Measurements from ENCODE around the gene PLP1.

Gene PLP1

DNA sequence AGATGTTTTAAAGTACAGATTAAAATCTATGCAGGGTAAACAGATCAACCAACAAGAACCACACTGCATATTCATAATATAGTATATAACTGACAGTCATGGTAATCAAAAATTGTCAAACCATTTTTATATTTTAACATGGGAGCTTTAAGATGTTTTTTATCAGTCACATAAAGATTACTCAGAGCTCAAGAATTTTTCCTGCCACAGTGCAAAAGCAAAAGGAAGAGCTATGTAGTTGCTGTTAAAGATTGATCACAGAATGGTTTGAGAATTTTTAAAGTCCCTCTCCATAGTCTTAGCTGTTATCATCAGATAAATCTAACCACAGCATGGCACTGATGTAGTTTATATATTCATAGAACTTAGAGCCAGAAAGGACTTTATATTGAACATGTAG, 47.0 kb downstream of the PLP1 start:
- TF ChIP-seq, protein P1, sequence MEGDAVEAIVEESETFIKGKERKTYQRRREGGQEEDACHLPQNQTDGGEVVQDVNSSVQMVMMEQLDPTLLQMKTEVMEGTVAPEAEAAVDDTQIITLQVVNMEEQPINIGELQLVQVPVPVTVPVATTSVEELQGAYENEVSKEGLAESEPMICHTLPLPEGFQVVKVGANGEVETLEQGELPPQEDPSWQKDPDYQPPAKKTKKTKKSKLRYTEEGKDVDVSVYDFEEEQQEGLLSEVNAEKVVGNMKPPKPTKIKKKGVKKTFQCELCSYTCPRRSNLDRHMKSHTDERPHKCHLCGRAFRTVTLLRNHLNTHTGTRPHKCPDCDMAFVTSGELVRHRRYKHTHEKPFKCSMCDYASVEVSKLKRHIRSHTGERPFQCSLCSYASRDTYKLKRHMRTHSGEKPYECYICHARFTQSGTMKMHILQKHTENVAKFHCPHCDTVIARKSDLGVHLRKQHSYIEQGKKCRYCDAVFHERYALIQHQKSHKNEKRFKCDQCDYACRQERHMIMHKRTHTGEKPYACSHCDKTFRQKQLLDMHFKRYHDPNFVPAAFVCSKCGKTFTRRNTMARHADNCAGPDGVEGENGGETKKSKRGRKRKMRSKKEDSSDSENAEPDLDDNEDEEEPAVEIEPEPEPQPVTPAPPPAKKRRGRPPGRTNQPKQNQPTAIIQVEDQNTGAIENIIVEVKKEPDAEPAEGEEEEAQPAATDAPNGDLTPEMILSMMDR (IDR thresholded peaks at IDR 0.05; ENCODE audit: low read depth, low read length, missing control alignments), result no peak
- H3K27me3 ChIP-seq (replicated peaks), result no peaks in the 10 kb centered on the region
- in situ Hi-C loops (cut with HindIII; ENCODE audit: low pct_ligation_motif_present, low sequenced_read_pairs), result no loop called here
- DNase-seq, result no peak
- H3K36me3 ChIP-seq (replicated peaks), result no peaks in the 10 kb centered on the region
- no peak overlapping the region for H3K27ac ChIP-seq
- H3K4me3 ChIP-seq (ENCODE audit: low read depth, low read length), result no peak overlapping the region

DNA sequence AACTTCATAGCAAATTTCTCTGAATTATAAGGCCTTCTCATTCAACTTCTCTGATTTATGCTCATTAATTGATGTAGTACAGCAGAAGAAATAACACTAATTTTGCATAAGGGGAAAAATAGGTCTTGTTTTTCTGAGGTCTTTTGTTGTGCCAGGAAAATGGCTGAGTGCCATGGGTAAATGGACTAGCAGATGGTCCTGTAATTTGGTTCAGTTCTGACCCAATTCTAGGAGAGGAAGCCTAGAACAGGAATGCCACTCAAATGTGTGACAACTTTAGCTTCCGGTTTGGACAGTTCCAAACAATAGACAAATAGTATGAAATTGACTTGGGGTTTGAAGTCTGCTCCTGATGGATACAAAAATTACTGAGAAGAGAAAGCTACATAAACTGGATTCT, 49.2 kb downstream of the PLP1 start:
- in situ Hi-C loops (cut with HindIII; ENCODE audit: low pct_ligation_motif_present, low sequenced_read_pairs), result no loop called here
- H3K27me3 ChIP-seq (replicated peaks), result no peaks in the 10 kb centered on the region
- no peak for DNase-seq
- no peak overlapping the region for H3K4me3 ChIP-seq (ENCODE audit: low read depth, low read length)
- TF ChIP-seq, protein P1 (IDR thresholded peaks at IDR 0.05; ENCODE audit: low read depth, low read length, missing control alignments), result no peak
- H3K27ac ChIP-seq, result no peak overlapping the region
- H3K36me3 ChIP-seq (replicated peaks), result no peaks in the 10 kb centered on the region

DNA sequence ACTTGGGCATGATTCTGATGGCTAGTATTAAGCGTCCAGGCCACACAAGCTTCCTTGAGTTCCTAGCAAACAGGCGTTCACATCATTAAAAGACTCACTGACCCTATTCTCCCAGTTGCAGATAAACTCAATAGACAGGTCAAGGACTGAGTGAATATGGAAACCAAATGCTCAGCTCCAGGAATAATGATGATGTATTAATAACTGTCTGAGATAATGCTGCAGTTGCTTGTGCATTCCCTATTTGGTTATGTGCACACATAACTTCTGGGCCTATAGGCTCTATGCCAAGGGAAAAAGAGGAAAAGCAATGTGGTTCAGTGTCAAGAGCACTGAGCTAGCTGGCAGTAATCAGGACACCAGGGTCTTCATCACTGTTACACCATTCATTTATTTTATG, 51.9 kb downstream of the PLP1 start:
- H3K27me3 ChIP-seq (replicated peaks), result no peaks in the 10 kb centered on the region
- TF ChIP-seq, protein P1 (IDR thresholded peaks at IDR 0.05; ENCODE audit: low read depth, low read length, missing control alignments), result no peak
- DNase-seq, result no peak
- no peak overlapping the region for H3K27ac ChIP-seq
- no peak overlapping the region for H3K4me3 ChIP-seq (ENCODE audit: low read depth, low read length)
- in situ Hi-C loops (cut with HindIII; ENCODE audit: low pct_ligation_motif_present, low sequenced_read_pairs), result no loop called here
- no peaks in the 10 kb centered on the region for H3K36me3 ChIP-seq (replicated peaks)

DNA sequence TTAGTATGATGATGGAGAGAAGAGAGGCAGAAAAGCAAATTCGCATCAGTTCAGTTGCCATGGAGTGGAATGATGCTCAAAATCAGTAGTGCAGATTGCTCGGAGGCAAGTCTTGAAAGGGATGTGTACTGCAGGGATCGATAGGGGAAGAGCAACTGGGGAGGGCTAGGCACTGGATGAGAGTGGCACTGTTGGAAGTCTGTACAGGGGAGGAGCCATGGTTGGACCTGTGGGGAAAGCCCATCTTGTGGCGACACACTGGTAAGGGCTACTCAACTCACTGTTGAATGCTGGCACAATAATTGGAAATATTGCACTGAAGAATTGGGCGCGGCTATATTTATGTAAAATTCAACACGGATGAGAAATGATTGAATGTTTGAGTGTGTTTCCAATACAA, 54.2 kb downstream of the PLP1 start:
- TF ChIP-seq, protein P1 (IDR thresholded peaks at IDR 0.05; ENCODE audit: low read depth, low read length, missing control alignments), result no peak
- no peaks in the 10 kb centered on the region for H3K27me3 ChIP-seq (replicated peaks)
- in situ Hi-C loops (cut with HindIII; ENCODE audit: low pct_ligation_motif_present, low sequenced_read_pairs), result no loop called here

DNA sequence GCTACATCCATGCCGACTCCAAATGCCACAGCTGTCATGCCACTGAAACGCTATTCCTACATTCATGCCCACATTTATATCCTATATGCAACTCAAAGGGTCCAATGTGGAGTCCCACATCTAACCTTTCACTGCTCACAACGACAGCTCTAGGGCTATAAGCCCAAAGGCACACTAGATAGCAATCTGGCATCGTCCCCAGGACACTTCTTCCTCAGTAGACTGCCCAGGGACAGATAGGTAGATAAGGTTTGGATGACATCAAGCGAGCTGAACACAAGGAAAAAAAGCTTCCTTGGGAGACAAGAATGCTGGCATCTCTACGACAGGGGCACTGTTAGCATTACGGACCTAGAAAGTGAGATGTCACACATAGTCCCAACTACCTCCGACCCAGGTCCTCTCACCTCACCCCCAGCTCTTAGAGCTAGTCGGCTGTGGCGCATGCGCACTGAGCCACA, 54.7 kb downstream of the PLP1 start:
- H3K27ac ChIP-seq, result no peak overlapping the region
- no peak for DNase-seq
- no peaks in the 10 kb centered on the region for H3K27me3 ChIP-seq (replicated peaks)
- no peaks in the 10 kb centered on the region for H3K36me3 ChIP-seq (replicated peaks)
- peak overlapping the region; percentile 64 for H3K4me3 ChIP-seq (ENCODE audit: low read depth, low read length)
- in situ Hi-C loops (cut with HindIII; ENCODE audit: low pct_ligation_motif_present, low sequenced_read_pairs), result no loop called here
- TF ChIP-seq, protein P1 (IDR thresholded peaks at IDR 0.05; ENCODE audit: low read depth, low read length, missing control alignments), result no peak

More for the DNA sequence above, 54.2 kb downstream of the PLP1 start:
- Histone ChIP-seq H3K4me3 (ENCODE audit: low read depth, low read length) (no peak overlapping the region), H3K36me3 (replicated peaks) (no peaks in the 10 kb centered on the region), H3K27ac (no peak overlapping the region)
- DNase-seq, result no peak

DNA sequence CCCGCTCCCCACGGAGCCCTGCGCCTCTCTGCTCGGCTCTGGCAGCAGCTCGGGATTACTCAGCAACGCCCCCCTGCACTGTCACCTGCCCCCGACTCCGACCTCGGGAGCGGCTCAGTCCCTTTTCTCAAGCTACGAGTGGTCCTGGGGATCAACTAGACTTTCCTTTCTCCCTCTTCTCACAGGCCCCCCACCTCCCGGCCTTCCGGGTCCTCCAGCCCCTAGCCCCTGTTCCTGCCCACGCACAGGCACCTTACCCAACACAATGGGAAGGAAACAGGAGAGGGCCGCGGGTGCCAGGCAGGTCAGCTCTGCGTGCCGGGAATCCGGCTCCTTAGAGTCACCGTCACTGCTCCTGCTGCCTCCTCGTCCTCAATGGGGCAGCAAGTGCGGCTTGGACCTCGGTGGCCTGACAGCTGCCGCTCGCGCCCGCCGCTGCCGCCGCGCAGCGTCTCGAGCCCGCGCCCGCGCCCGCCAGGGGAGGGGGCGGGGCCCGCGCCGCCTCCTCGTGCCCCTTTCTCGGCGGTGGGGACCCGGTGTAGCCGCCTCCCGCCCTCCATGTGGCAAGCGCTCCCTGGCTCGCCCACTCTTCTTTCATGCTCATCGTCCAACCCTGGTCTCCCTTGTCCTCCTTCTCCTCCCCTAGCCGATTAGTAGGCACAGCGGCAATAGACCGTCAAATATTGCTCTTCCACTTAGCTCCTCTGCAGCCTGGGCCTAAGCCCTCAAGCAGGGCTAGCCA, 55.3 kb downstream of the PLP1 start, which contains the start of gene RAB9B:
Gene RAB9B, minus strand, starts transcription at position 455 of the 742 bp plus-strand sequence. CDS start 6,473 bp downstream, outside the sequence.
- peak; percentile 13 for DNase-seq

More for the DNA sequence above, 55.3 kb downstream of the PLP1 start, which contains the start of gene RAB9B:
- Histone ChIP-seq H3K27me3 (replicated peaks) (no peaks in the 10 kb centered on the region), H3K27ac (no peak within 1 kb of the TSS), H3K4me3 (ENCODE audit: low read depth, low read length) (peak within 1 kb of the TSS; percentile 64), H3K36me3 (replicated peaks) (no peaks in the 10 kb centered on the region)
- TF ChIP-seq, protein P1 (IDR thresholded peaks at IDR 0.05; ENCODE audit: low read depth, low read length, missing control alignments), result no peak
- in situ Hi-C loops (cut with HindIII; ENCODE audit: low pct_ligation_motif_present, low sequenced_read_pairs), result no loop called here

Data from brain microvascular endothelial cell (primary cell).